NCI-H1105 (cell line): ENCODE data around the gene PPIE.
"Not testable (repeated sequence)": the region's sequence is repeated elsewhere in the genome, so short reads cannot be mapped to it uniquely, and the experiment has no call there.

ENCODE experiments used
- DNase-seq: peaks from one replicate; lab custom pipeline; 2025; lab: John Stamatoyannopoulos, UW

The PPIE gene

DNA sequence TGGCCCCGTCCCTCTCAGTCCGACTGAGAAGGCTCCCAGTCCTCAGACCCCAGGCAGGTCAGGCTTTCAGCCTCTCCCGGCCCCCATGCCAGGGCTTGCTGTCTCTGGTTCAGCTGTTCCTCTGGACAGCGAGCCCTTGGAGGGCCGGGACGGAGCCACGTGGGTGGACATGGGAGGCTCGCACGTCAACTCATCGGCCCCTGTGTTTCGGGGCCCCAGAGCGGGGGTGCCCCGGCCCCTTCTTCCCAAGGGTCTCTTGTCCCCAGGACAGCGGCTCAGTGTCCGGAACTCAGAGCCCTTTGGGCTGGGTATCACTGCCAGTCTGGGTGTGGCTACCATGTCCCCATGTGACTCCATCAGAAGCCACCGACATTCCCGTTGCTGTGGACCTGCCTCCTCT, 39.2 kb downstream of the PPIE start:
- not testable (repeated sequence) for DNase-seq

DNA sequence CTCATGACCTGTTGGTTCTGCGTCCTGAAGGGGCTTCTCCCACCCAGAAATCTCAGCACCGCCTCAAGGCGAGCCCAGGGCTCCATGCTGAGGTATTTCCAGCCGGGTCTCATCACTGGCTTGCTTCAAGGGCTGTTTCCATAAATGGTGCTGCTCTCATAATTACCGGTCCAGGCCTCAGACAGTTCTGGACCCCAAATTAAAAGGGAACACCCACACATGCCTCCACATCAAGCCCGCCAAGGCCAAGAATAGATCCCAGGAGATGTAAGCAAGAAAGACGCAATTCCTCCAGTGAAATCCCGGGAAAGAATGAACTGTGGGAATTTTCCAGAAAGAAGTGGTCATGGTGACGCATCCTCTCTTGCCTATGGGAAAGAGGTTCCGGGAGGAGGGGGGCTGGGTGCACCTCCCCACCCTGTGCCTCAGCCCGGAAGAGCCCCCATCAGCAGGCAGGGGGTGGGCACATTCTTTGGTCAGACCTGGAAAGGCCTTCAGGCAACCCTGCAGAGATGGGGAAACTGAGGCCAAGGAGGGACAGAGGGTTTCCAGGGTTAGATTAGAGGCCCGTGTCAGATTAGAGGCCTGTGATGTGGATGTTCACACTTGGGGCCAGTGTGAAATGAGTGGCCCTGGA, 39.9 kb downstream of the PPIE start:
- DNase-seq, result not testable (repeated sequence)

DNA sequence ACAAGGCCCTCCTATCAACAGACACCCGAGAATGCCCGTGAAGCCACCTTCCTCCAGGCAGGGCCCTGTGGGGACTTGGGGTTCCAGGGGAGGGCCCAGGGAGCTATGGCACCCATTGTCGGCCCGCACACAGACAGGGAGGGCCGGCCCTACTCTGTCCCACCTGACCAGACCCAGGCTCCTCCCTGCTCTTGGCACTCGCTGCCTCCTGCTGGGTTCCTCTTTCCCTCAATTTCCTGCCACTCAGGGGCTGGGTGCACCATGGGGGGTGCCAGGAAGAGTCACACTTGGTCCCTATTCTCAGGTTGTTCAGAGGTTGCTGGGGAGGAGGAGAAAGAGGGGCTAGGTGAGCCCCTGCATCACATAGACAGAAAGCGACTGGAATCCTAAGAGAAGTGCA, 40.5 kb downstream of the PPIE start:
- no peak for DNase-seq

DNA sequence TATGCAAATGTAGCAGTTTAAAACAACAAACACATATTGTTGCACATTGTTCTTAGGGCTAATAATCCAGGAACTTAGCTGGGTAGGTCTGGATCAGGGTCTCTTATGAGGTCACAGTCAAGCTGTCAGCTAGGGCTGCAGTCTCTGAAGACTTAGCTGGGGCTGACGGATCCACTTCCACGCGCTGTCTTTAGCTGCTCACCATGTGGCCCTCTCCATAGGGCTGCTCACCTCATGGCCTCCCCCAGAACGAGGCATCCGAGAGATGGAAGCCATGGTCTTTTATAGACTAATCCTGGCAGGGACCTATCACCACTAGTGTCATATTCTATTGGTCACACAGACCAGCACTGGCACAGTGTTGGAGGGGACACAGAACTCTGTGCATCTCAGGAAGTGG, 41.1 kb downstream of the PPIE start:
- no peak for DNase-seq

DNA sequence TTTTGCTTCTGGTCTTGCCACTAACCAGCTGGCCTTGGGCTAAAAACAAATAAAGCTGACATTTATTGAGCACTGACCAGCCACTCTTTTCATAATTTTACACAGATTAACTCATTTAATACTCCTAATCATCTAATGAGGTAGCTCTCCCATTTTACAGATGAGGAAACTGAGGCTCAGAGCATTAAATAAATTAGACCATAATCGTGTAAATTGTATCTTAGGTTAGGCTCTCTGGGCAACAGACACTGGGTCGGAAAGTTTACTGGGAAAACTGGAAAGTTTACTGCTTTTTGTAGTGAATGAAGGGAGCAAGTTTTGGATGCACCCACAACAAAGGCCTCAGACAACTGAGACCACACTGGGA, 42.6 kb downstream of the PPIE start:
- DNase-seq, result no peak

DNA sequence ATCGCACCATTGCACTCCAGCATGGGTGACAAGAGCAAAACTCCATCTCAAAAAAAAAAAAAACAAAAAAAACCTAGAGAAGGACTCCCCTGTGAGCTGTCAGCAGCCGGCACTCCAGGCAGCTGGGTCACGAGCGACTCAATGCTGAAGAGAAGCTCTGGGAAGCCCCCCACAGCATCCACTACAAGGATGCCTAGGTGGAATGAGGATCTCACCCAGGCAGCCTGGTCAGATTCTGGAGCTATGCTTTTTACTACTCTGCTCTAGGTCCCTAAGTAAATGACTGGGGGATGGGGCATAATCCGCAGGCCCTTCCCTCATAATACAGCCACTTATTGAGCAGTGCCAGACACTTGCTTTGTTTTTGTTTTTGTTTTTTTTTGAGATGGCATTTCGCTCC, 43.4 kb downstream of the PPIE start:
- DNase-seq, result no peak

DNA sequence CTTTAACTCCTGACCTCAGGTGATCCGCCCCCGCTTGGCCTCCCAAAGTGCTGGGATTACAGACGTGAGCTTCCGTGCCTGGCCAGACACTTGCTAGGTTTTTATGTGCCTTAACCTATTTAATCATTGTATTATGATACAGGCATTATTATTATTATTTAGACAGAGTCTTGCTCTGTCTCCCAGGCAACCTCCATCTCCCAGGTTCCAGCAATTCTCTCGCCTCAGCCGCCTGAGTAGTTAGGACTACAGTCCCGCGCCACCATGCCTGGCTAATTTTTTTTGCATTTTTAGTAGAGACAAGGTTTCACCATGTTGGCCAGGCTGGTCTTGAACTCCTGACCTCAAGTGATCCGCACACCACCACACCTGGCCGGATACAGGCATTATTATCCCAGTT, 44.0 kb downstream of the PPIE start:
- not testable (repeated sequence) for DNase-seq

DNA sequence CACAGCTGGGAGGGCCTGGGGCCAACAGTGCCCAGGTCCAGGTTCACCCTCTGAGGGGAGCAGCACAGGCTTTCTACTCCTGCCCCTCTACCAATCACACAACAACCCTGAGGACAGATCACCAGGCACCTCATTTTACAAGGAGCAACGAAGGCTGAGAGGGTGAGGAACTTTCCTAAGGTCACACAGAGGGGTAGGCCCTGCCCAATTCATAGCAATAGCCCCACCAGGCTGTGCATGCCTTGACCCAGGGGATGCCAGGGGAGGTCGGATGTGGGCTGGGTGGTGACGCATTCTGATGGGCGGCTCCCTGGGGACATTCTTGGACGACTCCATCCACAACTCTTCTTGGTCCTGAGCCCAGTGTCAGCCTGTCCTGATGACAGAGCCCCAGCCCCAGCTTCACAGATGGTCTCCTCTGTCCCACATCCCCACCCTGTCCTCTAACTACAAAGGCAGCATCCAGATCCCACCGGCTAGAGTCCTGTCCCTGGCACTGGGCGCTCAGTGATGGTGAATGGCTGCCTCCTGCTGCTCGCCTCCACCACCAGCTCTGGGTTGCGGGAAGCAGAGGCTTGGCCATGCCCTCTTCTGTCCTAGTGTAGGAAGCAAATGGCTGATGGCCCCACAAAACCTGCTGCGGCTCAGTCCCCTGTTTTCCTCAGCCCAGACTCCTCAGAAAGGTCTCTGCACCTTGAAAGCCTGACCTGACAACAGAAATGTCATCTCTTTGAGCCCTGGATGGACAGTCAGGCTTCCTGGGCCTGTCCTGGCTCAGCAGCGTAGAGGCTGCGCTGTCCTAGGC, 47.8 kb downstream of the PPIE start:
- not testable (repeated sequence) for DNase-seq

DNA sequence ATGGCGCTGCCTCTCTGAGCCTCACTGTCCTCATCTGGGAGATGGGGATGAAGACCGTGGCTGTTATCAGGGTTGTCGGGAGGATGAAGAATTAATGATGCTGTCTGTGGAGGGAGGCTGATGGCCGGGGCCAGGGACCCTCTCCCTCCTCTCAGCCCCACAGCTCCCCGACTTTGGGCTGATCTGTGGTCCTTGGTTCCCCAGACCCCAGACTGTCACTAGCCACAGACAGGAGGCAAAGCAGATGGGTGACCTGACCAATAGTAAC, 48.4 kb downstream of the PPIE start:
- DNase-seq, result not testable (repeated sequence)

DNA sequence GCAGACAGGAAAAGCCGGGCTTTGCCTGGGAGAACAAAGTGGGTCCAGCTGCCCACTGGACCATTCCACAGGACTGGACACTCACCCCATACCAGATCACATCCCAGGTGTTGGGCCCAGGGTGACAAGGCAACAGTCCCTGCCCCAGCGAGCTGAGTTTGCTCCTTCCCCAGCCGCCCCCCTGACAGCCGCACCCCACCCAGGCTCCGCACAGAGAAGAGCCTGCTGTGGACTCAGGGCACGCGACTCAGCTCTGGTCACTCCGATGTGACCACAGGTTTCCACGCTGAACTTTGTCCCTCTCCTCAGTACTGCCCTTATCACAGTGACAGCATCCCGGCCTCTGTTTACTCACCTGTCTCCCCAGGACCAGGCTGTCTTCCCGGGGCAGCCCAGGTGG, 48.8 kb downstream of the PPIE start:
- DNase-seq, result no peak

DNA sequence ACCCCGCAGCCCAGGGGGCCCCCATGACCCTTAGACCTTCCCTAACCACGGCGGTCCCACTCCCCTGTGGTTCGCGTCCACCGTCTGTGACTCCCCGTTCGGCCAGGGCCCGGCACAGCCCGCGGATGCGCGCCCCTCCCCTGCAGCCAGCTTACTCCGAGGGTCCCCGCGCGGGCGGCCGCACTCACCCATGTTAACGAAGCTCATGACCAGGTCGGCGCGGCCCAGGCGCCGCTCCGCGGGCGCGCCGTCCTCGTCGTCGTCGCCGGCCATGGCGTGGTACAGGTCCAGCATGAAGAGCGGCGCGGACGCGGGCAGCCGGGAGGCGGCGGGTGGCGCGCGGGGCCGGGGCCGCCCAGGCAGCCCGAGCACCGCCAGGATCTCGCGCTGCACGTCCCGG, 49.3 kb downstream of the PPIE start:
- not testable (repeated sequence) for DNase-seq

DNA sequence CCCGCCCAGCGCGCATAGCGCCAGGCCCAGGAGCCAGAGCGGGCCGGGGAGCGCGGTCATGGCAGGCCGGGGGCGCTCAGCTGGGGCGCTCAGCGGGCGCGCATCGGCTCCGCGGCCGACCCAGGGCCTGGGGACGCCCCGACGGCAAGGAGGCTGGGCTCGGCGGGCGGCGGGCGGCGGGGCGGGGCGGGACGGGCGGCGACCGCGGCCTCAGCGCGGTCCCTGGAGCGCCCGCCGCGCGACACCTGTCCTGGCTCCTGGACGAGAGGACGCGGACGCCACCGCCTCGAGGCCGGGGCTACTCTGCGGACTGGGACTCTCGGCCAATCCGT, 49.7 kb downstream of the PPIE start:
- no peak for DNase-seq

DNA sequence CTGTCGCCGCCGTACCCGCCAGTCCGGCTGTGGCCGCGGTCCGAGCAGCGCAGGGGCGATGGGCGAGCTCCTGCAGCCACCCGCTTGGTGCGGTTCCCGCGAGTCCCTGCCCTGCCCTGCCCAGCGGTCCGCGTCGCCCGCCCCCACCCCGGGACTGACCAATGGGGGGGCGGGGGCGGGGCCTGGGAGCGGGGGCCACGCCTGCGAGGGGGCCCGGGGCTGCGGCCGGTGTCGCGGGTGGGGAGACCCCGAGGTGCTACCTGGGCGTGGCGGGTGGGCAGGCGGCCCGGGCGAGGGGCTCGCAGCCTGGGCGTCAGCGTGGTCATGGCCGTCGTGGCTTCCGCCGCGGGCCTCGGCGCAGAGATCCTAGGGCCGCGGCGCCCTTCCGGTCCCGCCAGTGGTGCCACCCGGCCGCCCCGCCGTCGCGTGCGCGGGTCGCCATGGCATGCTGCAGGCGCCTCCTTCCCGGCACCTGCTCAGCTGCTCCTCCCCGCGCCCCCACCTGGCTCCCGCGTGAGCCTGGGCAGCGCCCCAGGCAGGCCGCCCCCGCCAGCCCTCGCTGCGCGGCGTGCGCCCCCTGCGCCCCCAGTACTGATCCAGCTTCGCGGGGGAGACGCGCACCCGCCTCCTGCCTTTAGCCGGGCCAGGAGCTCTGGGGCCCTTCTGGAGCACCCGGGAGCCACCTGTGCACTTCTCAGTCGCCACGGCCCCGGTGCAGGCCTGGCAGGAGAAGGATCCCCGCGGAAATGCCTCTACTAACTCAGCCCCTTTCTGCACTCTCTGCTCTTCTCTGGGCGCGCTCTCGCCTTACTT, 50.3 kb downstream of the PPIE start, which contains the start of gene BMP8B:
Gene BMP8B (minus strand): TSS at position 108 of the 813 bp plus-strand sequence. CDS start 380 bp downstream, outside the sequence.
- peak; percentile 78 for DNase-seq

DNA sequence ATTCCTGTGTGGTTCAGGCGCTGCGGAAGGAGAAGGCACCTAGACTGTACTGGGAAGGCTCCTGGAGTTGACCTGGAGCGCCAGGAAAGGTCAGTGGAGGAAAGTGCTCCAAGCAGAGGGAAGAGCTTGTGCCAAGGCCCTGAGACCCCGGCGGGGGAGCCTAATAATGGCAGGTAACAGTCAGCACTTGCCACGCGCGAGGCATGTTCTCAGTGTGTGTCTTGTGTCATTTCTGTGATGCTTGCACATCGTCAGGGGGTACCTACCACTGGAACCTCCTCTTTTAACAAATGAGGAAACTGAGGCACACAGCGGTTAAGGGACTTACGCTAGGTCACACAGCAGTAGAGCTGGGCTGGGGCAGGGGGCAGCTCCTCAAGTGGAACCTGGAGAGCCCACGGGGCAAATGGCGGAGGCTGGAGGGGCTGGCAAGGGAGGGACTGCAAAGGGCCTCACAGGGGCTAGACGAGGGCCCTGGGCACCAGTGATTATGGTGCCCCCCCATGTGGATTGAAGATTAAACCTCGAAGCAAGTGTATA, 51.0 kb downstream of the PPIE start:
- no peak for DNase-seq

DNA sequence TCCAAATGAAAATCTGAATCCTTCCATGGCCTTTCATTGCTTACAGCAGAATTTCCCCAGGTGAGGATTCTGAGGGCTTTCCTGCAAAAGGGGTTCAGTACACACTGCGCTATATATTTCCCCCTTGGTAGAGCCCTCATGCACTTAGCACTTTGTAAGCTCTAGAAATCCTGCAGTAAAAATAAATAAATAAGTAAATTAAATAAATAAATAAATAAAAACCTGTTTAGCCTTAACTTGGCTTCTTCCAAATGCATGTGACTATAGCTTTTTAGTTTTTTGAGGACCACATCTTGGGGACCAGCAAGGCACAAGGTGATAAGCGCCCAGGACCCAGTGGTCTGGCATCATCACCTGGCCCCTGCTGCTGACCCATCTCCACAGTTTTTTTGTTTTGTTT, 53.2 kb downstream of the PPIE start:
- DNase-seq, result no peak

DNA sequence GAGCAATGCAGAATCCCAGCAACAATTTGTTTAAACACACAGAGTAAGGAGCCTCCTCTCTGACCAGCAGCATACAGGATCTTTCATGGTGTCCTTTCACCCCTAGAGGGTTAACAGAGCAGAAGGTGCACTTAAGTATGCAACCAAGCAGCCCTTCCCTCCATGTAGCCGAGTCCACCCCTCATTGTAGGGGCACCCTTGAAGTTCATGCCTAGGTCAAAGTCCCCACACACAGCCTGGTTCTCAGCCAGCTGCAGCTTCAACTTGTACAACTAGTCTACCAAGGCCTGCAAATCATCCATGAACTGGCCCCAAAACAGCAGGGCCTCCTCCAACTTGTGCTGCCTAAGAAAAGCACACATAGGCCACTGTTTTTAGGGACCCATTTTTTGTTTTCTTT, 57.0 kb downstream of the PPIE start:
- no peak for DNase-seq

DNA sequence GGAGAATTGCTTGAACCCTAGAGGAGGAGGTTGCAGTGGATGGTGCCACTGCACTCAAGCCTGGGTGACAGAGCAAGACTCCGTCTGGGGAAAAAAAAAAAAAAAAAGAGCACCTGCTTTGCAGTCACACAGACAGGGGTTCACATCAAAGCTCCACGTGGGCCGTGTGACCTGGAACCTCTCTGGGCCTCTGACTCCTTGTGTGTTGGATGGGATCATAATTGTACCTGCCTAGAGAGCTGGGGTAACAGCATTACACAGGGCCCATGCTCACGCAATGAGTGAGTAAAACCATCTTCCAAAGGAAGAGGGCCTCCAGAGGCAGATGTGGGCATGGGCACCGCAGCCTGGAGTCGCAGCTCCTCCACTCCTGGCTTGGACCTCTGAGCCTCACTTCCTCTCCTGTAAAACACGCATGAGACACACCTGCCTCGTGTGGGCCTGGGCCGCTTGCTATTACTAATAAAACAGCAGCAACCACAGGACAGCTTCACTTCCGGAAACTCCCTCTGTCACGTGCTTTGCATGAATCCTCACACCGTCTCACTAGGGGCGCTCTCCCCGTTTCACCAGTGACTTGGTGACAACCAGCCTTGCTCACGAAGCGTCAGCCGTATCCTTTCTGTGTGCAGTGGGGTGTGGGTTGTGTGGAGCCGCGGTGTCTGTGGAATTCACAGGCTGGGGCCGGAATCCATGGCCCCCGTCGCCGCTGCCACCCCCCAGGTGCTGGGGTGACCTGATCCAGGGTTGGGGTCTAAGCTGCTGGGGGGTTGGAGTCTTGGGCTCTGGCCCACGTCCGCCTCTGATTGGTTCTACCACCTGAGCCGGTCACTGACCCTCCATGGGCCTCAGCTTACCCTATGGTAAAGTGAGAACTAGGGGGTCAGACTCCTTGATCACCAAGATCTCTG, 60.4 kb downstream of the PPIE start:
- not testable (repeated sequence) for DNase-seq

DNA sequence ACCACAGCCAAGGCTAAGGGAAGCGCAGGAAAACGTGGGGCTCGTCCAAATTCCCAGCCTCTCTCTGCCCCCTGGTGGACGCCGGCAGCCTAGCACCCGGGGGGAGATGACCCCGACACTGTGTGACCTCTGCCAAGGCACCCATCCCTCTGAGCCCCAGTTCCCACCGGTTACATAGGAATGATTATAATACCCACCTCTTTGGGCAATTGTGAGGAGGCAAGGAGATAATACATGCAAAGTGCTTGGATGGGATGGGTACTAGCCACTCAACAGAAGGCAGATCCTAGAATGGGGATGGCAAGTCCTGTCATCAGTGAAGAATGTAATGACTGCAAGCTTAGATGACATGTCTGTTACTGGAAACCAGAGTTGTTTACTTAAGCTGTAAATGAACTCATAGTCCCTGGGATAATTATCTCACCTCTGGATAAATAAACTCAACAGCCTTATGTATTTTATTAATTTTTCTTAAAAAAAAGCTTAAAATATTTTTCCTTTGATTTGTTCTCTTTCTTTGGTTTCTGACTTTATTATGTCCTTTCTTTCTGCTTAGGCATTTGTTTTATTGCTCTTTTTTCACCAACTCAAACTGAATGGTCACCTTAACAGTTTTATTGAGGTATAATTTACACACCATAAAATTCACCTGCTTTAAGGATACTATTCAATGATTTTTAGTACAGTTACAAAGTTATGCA, 61.2 kb downstream of the PPIE start:
- DNase-seq, result peak; percentile 48

DNA sequence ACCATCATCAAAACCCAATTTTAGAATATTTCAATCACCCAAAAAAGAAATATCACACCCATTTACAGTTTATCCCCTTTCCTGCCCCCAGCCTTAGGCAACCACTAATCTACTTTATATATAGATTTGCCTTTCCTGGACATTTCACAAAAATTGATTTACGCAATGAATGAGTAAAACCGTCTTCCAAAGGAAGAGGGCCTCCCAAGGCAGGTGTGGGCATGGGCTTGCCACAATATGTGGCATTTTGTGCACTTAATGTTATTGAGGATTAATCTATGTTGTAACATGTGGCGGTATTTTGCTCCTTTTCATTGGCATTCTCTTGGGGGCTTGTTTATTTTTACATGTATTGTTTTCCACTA, 61.8 kb downstream of the PPIE start:
- no peak for DNase-seq

DNA sequence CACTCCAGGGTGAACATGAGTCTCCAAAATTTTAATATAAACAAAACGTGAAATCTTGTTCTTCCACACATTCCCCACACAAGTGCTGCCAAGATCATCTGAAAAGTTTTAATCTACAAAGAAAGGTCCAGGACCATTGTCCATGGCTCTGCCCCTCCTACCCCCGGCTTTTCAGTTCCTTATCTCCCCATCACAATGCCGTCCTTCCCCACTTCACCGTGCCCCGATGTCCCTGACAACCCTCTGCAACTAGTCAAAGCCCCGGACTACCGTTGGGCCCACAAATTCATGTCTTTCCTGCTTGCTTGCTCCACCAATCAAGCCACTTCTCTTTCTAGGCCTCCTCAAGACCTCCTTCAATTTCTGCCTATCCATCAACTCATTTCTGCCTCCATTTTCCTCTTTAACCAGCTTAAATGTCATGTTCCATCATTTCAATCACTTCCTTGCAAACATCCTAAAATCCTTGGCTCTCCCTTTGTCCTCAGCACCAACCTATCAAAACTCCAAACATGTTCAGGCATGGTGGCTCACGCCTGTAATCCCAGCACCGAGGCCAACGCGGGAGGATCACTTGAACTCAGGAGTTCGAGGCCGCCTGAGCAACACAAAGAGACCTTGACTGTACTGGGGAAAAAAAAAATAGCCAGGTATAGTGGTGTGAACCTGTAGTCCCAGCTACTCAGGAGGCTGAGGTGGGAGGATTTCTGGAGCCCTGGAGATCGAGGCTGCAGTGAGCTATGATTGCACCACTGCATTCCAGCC, 64.0 kb downstream of the PPIE start:
- DNase-seq, result no peak

DNA sequence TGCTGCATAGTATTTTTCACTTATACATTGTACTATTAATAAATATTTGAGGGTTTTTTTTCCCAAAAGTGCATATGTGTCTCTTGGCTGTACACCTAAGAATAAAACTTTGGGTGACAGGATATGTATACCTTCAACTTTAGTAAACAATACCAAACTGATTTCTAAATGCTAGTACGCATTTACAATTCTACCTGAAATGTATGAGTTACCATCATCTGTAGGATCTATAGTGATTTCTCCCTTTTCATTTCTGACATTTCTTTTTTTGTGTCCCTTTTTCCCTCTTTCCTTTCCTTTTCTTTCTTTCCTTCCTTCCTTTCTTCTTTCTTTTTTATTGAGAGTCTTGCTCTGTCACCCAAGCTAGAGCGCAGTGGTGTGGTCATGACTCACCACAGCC, 66.7 kb downstream of the PPIE start:
- DNase-seq, result no peak
